ENCODE results near the gene FARS2.
"Not testable (repeated sequence)": the region's sequence is repeated elsewhere in the genome, so short reads cannot be mapped to it uniquely, and the experiment has no call there.

FARS2 gene

GRCh38 chr6:5638666-5639065, 377.4 kb downstream of the FARS2 start:
- Histone ChIP-seq H3K9me3 (ENCODE audit: control insufficient read depth, low read length) (peaks cover 11% of the 10 kb centered on the region), H3K27ac (ENCODE audit: low read depth, low read length, severe bottlenecking) (no peak overlapping the region), H3K36me3 (ENCODE audit: control insufficient read depth, insufficient read depth, low read length) (no peaks in the 10 kb centered on the region), H3K4me1 (ENCODE audit: control insufficient read depth, insufficient read depth, low read length, poor library complexity, severe bottlenecking) (peaks cover 2% of the 10 kb centered on the region), H3K4me3 (ENCODE audit: extremely low read depth, insufficient read depth, low read length, poor library complexity, severe bottlenecking) (no peak overlapping the region)
- WGBS, 2 experiments (ENCODE audit: insufficient coverage in 2 of 2) = 81 to 83% methylated on average over 7 of the region's 8 CpGs

GRCh38 chr6:5639193-5639592, 377.9 kb downstream of the FARS2 start:
- no peak overlapping the region for H3K27ac ChIP-seq (ENCODE audit: low read depth, low read length, severe bottlenecking)
- no peak overlapping the region for H3K4me3 ChIP-seq (ENCODE audit: extremely low read depth, insufficient read depth, low read length, poor library complexity, severe bottlenecking)
- peaks cover 11% of the 10 kb centered on the region for H3K9me3 ChIP-seq (ENCODE audit: control insufficient read depth, low read length)
- WGBS, 2 experiments (ENCODE audit: insufficient coverage in 2 of 2) = 89 to 92% methylated on average over 2 of the region's 2 CpGs
- H3K4me1 ChIP-seq (ENCODE audit: control insufficient read depth, insufficient read depth, low read length, poor library complexity, severe bottlenecking) = peaks cover 2% of the 10 kb centered on the region
- H3K36me3 ChIP-seq (ENCODE audit: control insufficient read depth, insufficient read depth, low read length) = no peaks in the 10 kb centered on the region

- Histone ChIP-seq H3K27ac (ENCODE audit: low read depth, low read length, severe bottlenecking) (no peak overlapping the region), H3K4me3 (ENCODE audit: extremely low read depth, insufficient read depth, low read length, poor library complexity, severe bottlenecking) (no peak overlapping the region), H3K9me3 (ENCODE audit: control insufficient read depth, low read length) (peaks cover 11% of the 10 kb centered on the region), H3K4me1 (ENCODE audit: control insufficient read depth, insufficient read depth, low read length, poor library complexity, severe bottlenecking) (peaks cover 2% of the 10 kb centered on the region), H3K36me3 (ENCODE audit: control insufficient read depth, insufficient read depth, low read length) (no peaks in the 10 kb centered on the region)
- 93 to 100% methylated on average over 4 of the region's 4 CpGs for WGBS, 2 experiments (ENCODE audit: insufficient coverage in 2 of 2)
Observed at GRCh38 chr6:5640614-5641013, 379.3 kb downstream of the FARS2 start.

- peaks cover 11% of the 10 kb centered on the region for H3K9me3 ChIP-seq (ENCODE audit: control insufficient read depth, low read length)
- H3K36me3 ChIP-seq (ENCODE audit: control insufficient read depth, insufficient read depth, low read length) = no peaks in the 10 kb centered on the region
- WGBS, 2 experiments (ENCODE audit: insufficient coverage in 2 of 2) = 83 to 91% methylated on average over 2 to 4 of the region's 4 CpGs
- no peaks in the 10 kb centered on the region for H3K4me1 ChIP-seq (ENCODE audit: control insufficient read depth, insufficient read depth, low read length, poor library complexity, severe bottlenecking)
- H3K4me3 ChIP-seq (ENCODE audit: extremely low read depth, insufficient read depth, low read length, poor library complexity, severe bottlenecking) = no peak overlapping the region
- no peak overlapping the region for H3K27ac ChIP-seq (ENCODE audit: low read depth, low read length, severe bottlenecking)
Observed at GRCh38 chr6:5644523-5645185, 383.3 kb downstream of the FARS2 start.

- Histone ChIP-seq H3K9me3 (ENCODE audit: control insufficient read depth, low read length) (peaks cover 5% of the 10 kb centered on the region), H3K4me1 (ENCODE audit: control insufficient read depth, insufficient read depth, low read length, poor library complexity, severe bottlenecking) (no peaks in the 10 kb centered on the region), H3K27ac (ENCODE audit: low read depth, low read length, severe bottlenecking) (no peak overlapping the region), H3K4me3 (ENCODE audit: extremely low read depth, insufficient read depth, low read length, poor library complexity, severe bottlenecking) (no peak overlapping the region), H3K36me3 (ENCODE audit: control insufficient read depth, insufficient read depth, low read length) (no peaks in the 10 kb centered on the region)
- 72 to 90% methylated on average over 6 to 11 of the region's 13 CpGs for WGBS, 2 experiments (ENCODE audit: insufficient coverage in 2 of 2)
Observed at GRCh38 chr6:5645328-5646290, 384.3 kb downstream of the FARS2 start.

DNA sequence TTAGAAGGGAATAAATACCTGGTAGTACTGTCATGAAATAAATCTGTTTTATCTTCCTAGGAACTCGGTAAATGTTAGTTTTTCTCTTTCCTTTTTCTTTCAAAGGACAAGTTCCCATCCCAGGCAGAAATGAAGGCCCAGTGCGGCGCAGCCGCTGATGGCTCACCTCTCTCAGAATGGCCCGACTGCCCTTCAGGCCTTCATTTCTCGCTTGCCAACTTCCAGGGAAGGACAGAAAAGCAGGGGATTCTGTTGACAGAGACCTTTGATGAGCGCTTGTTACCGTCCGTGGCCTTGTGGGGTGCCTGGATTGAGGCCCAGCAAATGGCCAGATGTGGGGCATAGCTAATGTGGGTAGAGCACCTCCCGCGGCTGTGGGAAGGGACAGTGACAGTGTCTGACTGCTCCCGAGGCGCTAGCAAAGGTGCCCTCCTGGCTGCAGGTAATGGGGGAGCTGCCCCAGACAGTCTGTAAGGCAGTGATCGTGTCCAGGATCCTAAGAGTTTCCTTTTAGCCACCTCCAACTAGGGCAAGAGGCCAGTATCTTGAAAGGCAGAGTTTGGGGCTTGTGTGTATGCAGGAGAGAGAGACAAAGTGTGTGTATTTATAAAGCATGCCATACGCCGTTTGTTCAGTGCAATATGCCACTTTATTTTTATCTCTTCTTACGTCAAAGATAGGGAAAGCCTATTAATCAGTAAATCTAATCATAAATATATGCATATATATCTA, 391.3 kb downstream of the FARS2 start:
- WGBS, 2 experiments (ENCODE audit: insufficient coverage in 2 of 2) = 89% methylated on average over 13 to 14 of the region's 17 CpGs
- Histone ChIP-seq H3K4me1 (ENCODE audit: control insufficient read depth, insufficient read depth, low read length, poor library complexity, severe bottlenecking) (no peaks in the 10 kb centered on the region), H3K36me3 (ENCODE audit: control insufficient read depth, insufficient read depth, low read length) (no peaks in the 10 kb centered on the region), H3K4me3 (ENCODE audit: extremely low read depth, insufficient read depth, low read length, poor library complexity, severe bottlenecking) (no peak overlapping the region), H3K27ac (ENCODE audit: low read depth, low read length, severe bottlenecking) (no peak overlapping the region), H3K9me3 (ENCODE audit: control insufficient read depth, low read length) (no peaks in the 10 kb centered on the region)

DNA sequence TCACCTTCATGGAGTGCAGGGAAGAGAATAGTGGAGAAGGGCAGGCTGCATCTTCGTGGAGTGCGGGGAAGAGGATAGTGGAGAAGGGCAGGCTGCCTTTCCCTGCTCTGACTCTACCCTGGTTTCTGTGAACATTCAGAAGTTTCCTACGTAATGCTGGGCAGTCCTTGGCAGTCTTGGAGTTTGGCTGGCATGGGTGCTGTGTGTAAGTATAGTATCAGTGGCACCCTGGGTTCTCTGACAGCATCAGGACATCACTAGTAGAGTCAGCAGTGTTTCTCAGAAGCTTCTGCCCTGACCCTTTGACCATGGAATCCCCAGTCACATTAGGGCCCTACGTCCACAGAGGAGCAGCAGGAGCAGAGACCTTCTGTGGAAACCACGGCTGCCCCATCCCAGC, 392.5 kb downstream of the FARS2 start:
- 95% methylated on average over 5 of the region's 5 CpGs for WGBS, 2 experiments (ENCODE audit: insufficient coverage in 2 of 2)
- Histone ChIP-seq H3K36me3 (ENCODE audit: control insufficient read depth, insufficient read depth, low read length) (no peaks in the 10 kb centered on the region), H3K4me1 (ENCODE audit: control insufficient read depth, insufficient read depth, low read length, poor library complexity, severe bottlenecking) (no peaks in the 10 kb centered on the region), H3K9me3 (ENCODE audit: control insufficient read depth, low read length) (no peaks in the 10 kb centered on the region), H3K27ac (ENCODE audit: low read depth, low read length, severe bottlenecking) (no peak overlapping the region), H3K4me3 (ENCODE audit: extremely low read depth, insufficient read depth, low read length, poor library complexity, severe bottlenecking) (no peak overlapping the region)

- 43 to 83% methylated on average over 1 to 2 of the region's 3 CpGs for WGBS, 2 experiments (ENCODE audit: insufficient coverage in 2 of 2)
- H3K4me3 ChIP-seq (ENCODE audit: extremely low read depth, insufficient read depth, low read length, poor library complexity, severe bottlenecking) = no peak overlapping the region
- H3K27ac ChIP-seq (ENCODE audit: low read depth, low read length, severe bottlenecking) = no peak overlapping the region
- no peaks in the 10 kb centered on the region for H3K4me1 ChIP-seq (ENCODE audit: control insufficient read depth, insufficient read depth, low read length, poor library complexity, severe bottlenecking)
- no peaks in the 10 kb centered on the region for H3K9me3 ChIP-seq (ENCODE audit: control insufficient read depth, low read length)
- H3K36me3 ChIP-seq (ENCODE audit: control insufficient read depth, insufficient read depth, low read length) = no peaks in the 10 kb centered on the region
Observed at GRCh38 chr6:5656226-5656625, 394.9 kb downstream of the FARS2 start.

- H3K36me3 ChIP-seq (ENCODE audit: control insufficient read depth, insufficient read depth, low read length); H3K4me3 ChIP-seq (ENCODE audit: extremely low read depth, insufficient read depth, low read length, poor library complexity, severe bottlenecking); H3K4me1 ChIP-seq (ENCODE audit: control insufficient read depth, insufficient read depth, low read length, poor library complexity, severe bottlenecking); H3K9me3 ChIP-seq (ENCODE audit: control insufficient read depth, low read length); H3K27ac ChIP-seq (ENCODE audit: low read depth, low read length, severe bottlenecking): not testable (repeated sequence)
- 100% methylated on average over 3 of the region's 6 CpGs for WGBS, 2 experiments (ENCODE audit: insufficient coverage in 2 of 2)
Observed at GRCh38 chr6:5656695-5657094, 395.4 kb downstream of the FARS2 start.

- Histone ChIP-seq H3K36me3 (ENCODE audit: control insufficient read depth, insufficient read depth, low read length) (no peaks in the 10 kb centered on the region), H3K27ac (ENCODE audit: low read depth, low read length, severe bottlenecking) (no peak overlapping the region), H3K9me3 (ENCODE audit: control insufficient read depth, low read length) (no peaks in the 10 kb centered on the region), H3K4me1 (ENCODE audit: control insufficient read depth, insufficient read depth, low read length, poor library complexity, severe bottlenecking) (no peaks in the 10 kb centered on the region), H3K4me3 (ENCODE audit: extremely low read depth, insufficient read depth, low read length, poor library complexity, severe bottlenecking) (no peak overlapping the region)
- 100% methylated on average over 1 to 2 of the region's 9 CpGs for WGBS, 2 experiments (ENCODE audit: insufficient coverage in 2 of 2)
Observed at GRCh38 chr6:5657684-5658430, 396.5 kb downstream of the FARS2 start.

All from mesodermal cell (in vitro differentiated cells).